PC-3 (cell line): ENCODE data around the gene ST3GAL5. TPM values are rescaled to one million over a fixed set of nuclear protein-coding genes. Genes with fewer than 3 reads are reported as not detected.

ENCODE experiments used
- ATAC-seq: fragments of 200-7000 bp; cut with Tn5 transposase; 2 replicates; pipeline ENCODE4 v1.9.1; 2020; ENCODE audit warnings: mild to moderate bottlenecking, moderate library complexity
- BruUV-seq: library from RNA; stranded (reverse); fragments of 400-500 nt; replicated peaks from 2 replicates; lab custom pipeline; 2021; lab: Mats Ljungman, UMichigan
- CTCF ChIA-PET: fragments of 300-600 bp; sonication (Branson Sonifier 250); formaldehyde crosslinking; loops from one replicate; lab custom pipeline; 2022; ENCODE audit warnings: antibody characterized with exemption; lab: Charles Lee
- POLR2A ChIA-PET: fragments of 300-600 bp; sonication (Branson Sonifier 250); formaldehyde crosslinking; loops from one replicate; lab custom pipeline; 2022; ENCODE audit warnings: antibody characterized with exemption; ENCODE audit not compliant: unreplicated experiment; lab: Charles Lee
- DNase-seq: peaks from one replicate; pipeline ENCODE4 v3.0.0-alpha.2; 2015
- H2AFZ ChIP-seq: fragments of 300-600 bp; sonication (generic); 2 replicates; pipeline ENCODE4 v1.6.0; 2016; ENCODE audit warnings: antibody characterized with exemption, low read length
- H3F3A ChIP-seq: fragments of 300-600 bp; sonication (generic); one replicate; pipeline ENCODE4 v1.6.0; 2017; ENCODE audit warnings: antibody characterized with exemption, low read length, control low read depth, mild to moderate bottlenecking; ENCODE audit not compliant: unreplicated experiment
- H3K27ac ChIP-seq: fragments of 300-600 bp; sonication (generic); 2 replicates; pipeline ENCODE4 v1.5.1; 2016; ENCODE audit warnings: mild to moderate bottlenecking, low read length
- H3K27me3 ChIP-seq: fragments of 300-600 bp; sonication (generic); 2 replicates; pipeline ENCODE4 v1.6.1; 2016; ENCODE audit warnings: low read length, mixed read lengths
- H3K36me3 ChIP-seq: fragments of 300-600 bp; sonication (generic); 2 replicates; pipeline ENCODE4 v1.6.1; 2016; ENCODE audit warnings: low read depth, mixed run types, low read length, mixed read lengths
- H3K4me1 ChIP-seq: fragments of 300-600 bp; sonication (generic); 2 replicates; pipeline ENCODE4 v1.5.1; 2016; ENCODE audit warnings: low read length; ENCODE audit not compliant: insufficient read depth
- H3K4me2 ChIP-seq: fragments of 300-600 bp; sonication (generic); 2 replicates; pipeline ENCODE4 v1.6.0; 2016; ENCODE audit warnings: low read length
- H3K4me3 ChIP-seq: fragments of 300-600 bp; sonication (generic); 2 replicates; pipeline ENCODE4 v1.5.1; 2016; ENCODE audit warnings: mild to moderate bottlenecking, low read length, mixed read lengths
- H3K79me2 ChIP-seq: fragments of 300-600 bp; sonication (generic); 2 replicates; pipeline ENCODE4 v1.6.1; 2017; ENCODE audit warnings: low read length, mixed read lengths
- H3K9ac ChIP-seq: fragments of 300-600 bp; sonication (generic); 2 replicates; pipeline ENCODE4 v1.6.0; 2016; ENCODE audit warnings: mild to moderate bottlenecking, low read length
- H3K9me2 ChIP-seq: fragments of 300-600 bp; sonication (generic); replicated peaks from 2 replicates; pipeline ENCODE4 v1.6.1; 2016; ENCODE audit warnings: mixed run types, low read length, mixed read lengths
- H3K9me3 ChIP-seq: fragments of 300-600 bp; sonication (generic); 2 replicates; pipeline ENCODE4 v1.6.1; 2016; ENCODE audit warnings: low read length, mixed read lengths
- H4K20me1 ChIP-seq: fragments of 300-600 bp; sonication (generic); 2 replicates; pipeline ENCODE4 v1.6.1; 2016; ENCODE audit warnings: low read length, mixed read lengths
- EZH2 ChIP-seq: fragments of 300-600 bp; sonication (generic); IDR thresholded peaks from one replicate; pipeline ENCODE4 v1.6.1; 2017; ENCODE audit warnings: antibody characterized with exemption, mild to moderate bottlenecking, low read length; ENCODE audit not compliant: unreplicated experiment
- EZH2phosphoT487 ChIP-seq: fragments of 300-600 bp; sonication (generic); IDR thresholded peaks from 2 replicates; pipeline ENCODE4 v1.6.1; 2018; ENCODE audit warnings: mild to moderate bottlenecking, antibody characterized with exemption, low read length, borderline replicate concordance
- intact Hi-C: fragments of 100-400 bp; cut with micrococcal nuclease; formaldehyde crosslinking; loops from 2 replicates; pipeline ENCODE4 v1.9.0; 2023
- total RNA-seq: library from RNA; depleted of rRNA; stranded (reverse); fragments of >200 nt; gene quantifications from 2 replicates; pipeline ENCODE4 v1.2.3, GENCODE V29; 2014; rRNA removed
- TF ChIP-seq, protein P1 (sequence below): fragments of 300-600 bp; sonication (generic); conservative IDR thresholded peaks from 2 replicates; pipeline ENCODE4 v1.5.1; 2017; ENCODE audit warnings: antibody characterized with exemption, low read depth, mild to moderate bottlenecking, low read length

The ST3GAL5 gene
- total RNA-seq, 1 experiment from 2014 or later, result 0.87 TPM

GRCh38 chr2:85787282-85787980, 101.4 kb downstream of the ST3GAL5 start:
- Histone ChIP-seq H3K79me2 (no peaks in the 10 kb centered on the region), H3K27ac (no peak overlapping the region), H3K9ac (no peak overlapping the region), H3F3A (no peaks in the 10 kb centered on the region), H3K9me2 (no peaks in the 10 kb centered on the region), H3K4me2 (no peak overlapping the region), H3K36me3 (no peaks in the 10 kb centered on the region), H3K27me3 (no peaks in the 10 kb centered on the region), H4K20me1 (no peaks in the 10 kb centered on the region), H3K4me3 (no peak overlapping the region), H3K9me3 (no peaks in the 10 kb centered on the region), H3K4me1 (peaks cover 2% of the 10 kb centered on the region), H2AFZ (no peak overlapping the region)
- BruUV-seq, result no TSS peak
- ATAC-seq (no peak), DNase-seq (no peak)
- ChIA-PET POLR2A (no interaction called here), CTCF (no interaction called here)
- intact Hi-C loops, result no loop called here
- TF ChIP-seq EZH2phosphoT487 (no peak), EZH2 (no peak)
- TF ChIP-seq, protein P1, sequence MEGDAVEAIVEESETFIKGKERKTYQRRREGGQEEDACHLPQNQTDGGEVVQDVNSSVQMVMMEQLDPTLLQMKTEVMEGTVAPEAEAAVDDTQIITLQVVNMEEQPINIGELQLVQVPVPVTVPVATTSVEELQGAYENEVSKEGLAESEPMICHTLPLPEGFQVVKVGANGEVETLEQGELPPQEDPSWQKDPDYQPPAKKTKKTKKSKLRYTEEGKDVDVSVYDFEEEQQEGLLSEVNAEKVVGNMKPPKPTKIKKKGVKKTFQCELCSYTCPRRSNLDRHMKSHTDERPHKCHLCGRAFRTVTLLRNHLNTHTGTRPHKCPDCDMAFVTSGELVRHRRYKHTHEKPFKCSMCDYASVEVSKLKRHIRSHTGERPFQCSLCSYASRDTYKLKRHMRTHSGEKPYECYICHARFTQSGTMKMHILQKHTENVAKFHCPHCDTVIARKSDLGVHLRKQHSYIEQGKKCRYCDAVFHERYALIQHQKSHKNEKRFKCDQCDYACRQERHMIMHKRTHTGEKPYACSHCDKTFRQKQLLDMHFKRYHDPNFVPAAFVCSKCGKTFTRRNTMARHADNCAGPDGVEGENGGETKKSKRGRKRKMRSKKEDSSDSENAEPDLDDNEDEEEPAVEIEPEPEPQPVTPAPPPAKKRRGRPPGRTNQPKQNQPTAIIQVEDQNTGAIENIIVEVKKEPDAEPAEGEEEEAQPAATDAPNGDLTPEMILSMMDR, result no peak

Other genes with a start within 250 kb of the ST3GAL5 start
- not detected in 2 replicates for gene SFTPB, start 220.8 kb downstream of the ST3GAL5 start, total RNA-seq
- not detected in 2 replicates for gene GNLY, start 194.6 kb downstream of the ST3GAL5 start, total RNA-seq
- gene ATOH8, start 135.0 kb downstream of the ST3GAL5 start, total RNA-seq, result 0.04 TPM in 1 of 2 replicates, not detected in the other
- gene POLR1A, start 216.9 kb upstream of the ST3GAL5 start, total RNA-seq, result 25.1 and 36.5 TPM in 2 replicates
- gene PTCD3, start 217.2 kb upstream of the ST3GAL5 start, total RNA-seq, result 75.6 and 94.7 TPM in 2 replicates